ENCODE data around the gene ULBP1.
A peak's percentile ranks its signal among the peaks of the same experiment; 100 is the strongest.
"Not testable (repeated sequence)": the region's sequence is repeated elsewhere in the genome, so short reads cannot be mapped to it uniquely, and the experiment has no call there.

Gene ULBP1

GRCh38 chr6:149978610-149979009 lies 14.9 kb downstream of the ULBP1 start:
- DNase-seq, result no peak

GRCh38 chr6:149979293-149979692 lies 15.6 kb downstream of the ULBP1 start:
- no peak for DNase-seq

- DNase-seq, result no peak
These were observed 19.4 kb downstream of the ULBP1 start for GRCh38 chr6:149983145-149983544.

- DNase-seq, result no peak
These were observed 21.0 kb downstream of the ULBP1 start for GRCh38 chr6:149984773-149985172.

DNA sequence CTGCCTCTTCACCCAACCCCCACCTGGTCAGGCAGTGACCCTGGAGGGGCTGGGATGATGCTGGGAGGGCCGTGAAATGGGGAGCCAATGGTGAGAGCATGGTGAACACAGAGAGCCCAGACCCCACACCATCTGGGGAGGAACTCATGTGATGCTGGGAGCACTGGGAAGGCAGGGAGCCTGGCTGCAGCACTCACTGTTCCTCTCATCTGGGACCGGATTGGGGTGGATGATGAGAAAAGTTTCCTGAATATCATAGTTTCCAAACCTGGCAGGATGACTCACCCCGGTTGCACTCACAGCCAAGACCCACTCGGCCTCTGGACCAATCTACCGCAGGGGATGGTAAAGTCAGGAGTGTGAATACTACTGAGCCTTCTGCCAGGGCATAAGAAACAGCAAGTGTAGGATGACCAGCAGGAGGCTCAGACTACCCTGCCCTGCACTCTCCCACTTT lies 21.8 kb downstream of the ULBP1 start:
- DNase-seq, result no peak

DNA sequence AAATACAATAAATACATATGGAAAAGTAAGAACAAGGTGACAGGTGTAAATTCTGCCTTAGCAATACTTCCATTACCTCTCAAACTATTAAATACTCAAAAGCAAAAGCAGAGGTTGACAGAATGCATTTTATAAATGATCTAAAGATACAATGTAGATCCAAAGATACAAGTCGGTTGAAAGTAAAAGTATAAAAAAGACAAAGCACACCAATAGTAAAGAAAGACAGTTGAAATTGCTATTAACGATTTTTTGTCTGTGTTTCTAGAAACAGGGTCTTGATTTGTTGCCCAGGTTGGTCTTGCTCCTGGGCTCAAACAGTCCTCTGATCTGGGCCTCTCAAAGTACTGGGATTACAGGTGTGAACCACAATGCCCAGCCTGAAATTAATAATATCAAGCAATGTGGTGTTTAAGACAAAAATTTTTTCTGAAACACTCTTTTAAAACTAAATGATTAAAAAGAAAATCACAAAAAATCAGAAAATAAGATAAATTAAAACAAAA lies 23.9 kb downstream of the ULBP1 start:
- DNase-seq, result no peak

- DNase-seq, result no peak
These were observed 25.0 kb downstream of the ULBP1 start for GRCh38 chr6:149988550-149989346.

- DNase-seq, result no peak
These were observed 26.5 kb downstream of the ULBP1 start for GRCh38 chr6:149990212-149990660.

DNA sequence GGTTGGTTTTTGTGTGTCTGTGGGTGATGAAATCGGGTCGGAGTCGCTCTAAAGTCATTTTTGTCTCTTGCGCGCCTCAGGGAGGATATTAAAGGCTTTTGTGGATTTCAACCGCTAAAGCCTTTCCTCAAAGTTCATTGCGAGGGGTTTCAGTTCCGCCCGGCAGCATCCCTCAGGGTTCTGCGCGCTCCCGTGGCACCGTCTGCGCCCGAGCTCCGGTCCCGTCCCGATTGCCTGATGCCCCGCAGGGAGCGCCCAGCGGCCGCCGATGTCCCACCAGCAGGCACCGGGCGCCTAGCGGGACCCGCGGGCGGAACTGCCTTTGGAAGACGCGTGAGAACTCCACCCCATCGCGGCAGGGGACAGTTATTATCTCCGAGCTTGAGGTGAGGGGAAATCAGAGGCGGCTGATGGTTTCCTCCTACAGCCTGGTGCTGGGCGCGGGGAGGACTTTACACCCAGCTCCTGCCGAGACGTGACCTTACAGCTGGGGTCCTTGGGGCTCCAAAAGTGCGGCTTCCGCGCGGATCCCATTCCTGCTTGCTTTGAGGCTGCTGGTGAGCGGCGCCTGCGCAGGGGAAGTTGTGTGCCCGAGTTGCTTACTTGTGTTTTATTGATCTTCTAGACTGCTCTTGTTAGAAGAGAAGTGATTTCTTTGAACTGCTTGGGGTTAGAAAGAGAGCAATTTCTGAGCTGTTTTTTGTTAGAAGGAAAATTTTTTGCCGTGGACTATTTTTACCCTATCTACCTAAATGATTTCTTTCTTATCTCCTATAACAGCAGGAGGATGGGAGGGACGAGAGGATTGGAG lies 27.1 kb downstream of the ULBP1 start:
- DNase-seq, result no peak

DNA sequence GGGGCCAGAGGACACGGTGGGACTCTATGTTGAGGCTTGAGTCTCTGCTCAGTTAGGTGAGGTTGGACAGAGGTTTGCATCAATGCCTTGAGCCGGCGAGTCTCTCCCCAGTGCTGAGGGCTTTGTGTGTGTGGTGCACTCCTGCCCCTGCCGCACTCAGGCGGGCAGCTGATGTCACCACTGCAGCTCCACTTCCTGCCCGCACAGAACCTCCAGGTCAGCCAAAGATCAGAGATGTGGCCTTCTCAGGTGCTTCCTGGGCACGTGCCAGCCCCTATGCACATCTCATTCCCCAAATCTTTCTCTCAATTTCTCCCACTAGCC lies 27.7 kb downstream of the ULBP1 start:
- DNase-seq, result not testable (repeated sequence)

DNA sequence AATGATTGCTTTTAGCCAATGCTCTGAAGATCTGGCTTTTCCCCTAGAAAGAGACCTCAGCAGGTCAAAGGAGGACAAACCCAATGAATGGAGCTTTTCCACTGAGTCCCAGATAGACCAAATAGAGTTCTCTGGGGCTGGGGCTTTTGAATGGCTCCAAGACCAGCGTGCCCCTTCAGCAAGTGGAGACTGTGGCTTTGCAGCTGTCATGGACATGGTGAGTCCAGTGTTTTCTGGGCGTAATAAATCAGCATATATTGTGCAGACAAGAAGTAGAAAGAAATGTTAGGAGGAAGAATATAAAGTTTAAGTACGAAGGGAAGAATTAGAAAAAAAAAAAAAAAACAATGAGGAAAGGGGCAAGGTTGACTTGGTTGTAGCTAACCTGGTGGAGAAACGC lies 28.1 kb downstream of the ULBP1 start:
- no peak for DNase-seq

GRCh38 chr6:149995235-149995750 lies 31.6 kb downstream of the ULBP1 start:
- no peak for DNase-seq

DNA sequence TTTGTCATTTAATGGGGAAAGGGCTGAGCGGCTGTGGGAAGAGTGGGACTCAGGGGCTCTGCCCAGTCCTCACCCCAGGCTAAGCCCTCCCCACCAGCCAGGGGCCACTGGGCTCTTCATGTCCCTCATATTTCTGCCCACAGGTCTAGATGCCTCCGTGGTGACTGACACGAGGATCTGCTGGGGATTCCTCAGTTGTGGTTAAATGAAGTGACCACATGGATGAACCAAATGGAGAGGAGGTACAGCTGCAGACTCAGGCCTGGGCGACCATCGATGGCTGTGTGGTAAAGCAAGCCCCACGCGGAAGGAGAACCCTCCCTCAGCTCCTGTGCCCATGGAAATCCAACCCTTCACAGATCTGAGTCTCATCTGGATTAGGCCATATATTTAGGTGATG lies 32.2 kb downstream of the ULBP1 start:
- no peak for DNase-seq

DNA sequence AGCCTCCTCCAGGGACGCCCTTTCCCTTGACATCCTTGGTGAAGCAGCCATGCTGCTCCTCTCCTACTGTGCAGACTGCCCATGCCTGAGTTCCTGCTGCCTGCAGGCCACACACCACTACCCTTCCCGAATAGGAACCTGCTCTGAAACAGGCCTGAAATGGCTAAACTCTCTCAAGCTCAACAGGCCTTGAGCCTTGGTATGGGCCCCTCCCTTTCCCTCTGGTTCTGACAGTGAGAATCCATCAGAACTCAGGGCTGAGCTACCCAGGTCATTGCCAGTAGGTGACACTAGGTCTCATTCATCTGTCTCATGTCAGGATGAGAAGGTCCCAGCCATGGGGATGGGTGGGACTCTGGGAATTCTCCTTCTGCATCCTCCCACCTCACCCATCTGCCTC lies 35.9 kb downstream of the ULBP1 start:
- no peak for DNase-seq

GRCh38 chr6:150001295-150002008 lies 37.7 kb downstream of the ULBP1 start:
- no peak for DNase-seq

- DNase-seq, result no peak
These were observed 39.0 kb downstream of the ULBP1 start for GRCh38 chr6:150002710-150003109.

GRCh38 chr6:150003599-150003998 lies 39.9 kb downstream of the ULBP1 start:
- not testable (repeated sequence) for DNase-seq

GRCh38 chr6:150004101-150004782 lies 40.5 kb downstream of the ULBP1 start:
- DNase-seq, result no peak

- DNase-seq, result peak; percentile 84
These were observed 41.3 kb downstream of the ULBP1 start for GRCh38 chr6:150004783-150005717.

- no peak for DNase-seq
These were observed 42.3 kb downstream of the ULBP1 start for GRCh38 chr6:150005761-150006651.
